Right kidney (tissue), 1 donor: ENCODE data around the gene MAST4.

Source experiments
- DNase-seq: peaks from one replicate; pipeline ENCODE4 v3.0.0-alpha.2; 2016

The MAST4 gene

DNA sequence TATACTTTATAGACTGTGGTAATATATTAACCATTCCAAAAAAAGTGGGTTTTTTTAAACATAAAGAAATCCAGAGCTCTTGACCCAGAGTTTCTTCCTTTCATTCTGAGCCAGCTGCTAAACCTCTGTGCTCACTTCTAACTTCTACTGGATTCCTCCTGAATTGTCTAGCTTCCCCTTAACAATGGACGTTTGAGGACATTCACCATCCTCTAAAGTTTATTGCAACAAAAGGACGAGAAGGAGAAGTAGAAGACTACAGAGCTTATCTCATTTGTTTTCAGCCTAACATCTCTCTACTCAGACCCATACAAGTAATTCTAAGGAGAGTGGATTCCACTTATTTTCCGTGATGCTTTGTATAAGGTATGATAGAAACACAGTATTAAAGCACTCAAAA, 284.2 kb downstream of the MAST4 start:
- no peak for DNase-seq

DNA sequence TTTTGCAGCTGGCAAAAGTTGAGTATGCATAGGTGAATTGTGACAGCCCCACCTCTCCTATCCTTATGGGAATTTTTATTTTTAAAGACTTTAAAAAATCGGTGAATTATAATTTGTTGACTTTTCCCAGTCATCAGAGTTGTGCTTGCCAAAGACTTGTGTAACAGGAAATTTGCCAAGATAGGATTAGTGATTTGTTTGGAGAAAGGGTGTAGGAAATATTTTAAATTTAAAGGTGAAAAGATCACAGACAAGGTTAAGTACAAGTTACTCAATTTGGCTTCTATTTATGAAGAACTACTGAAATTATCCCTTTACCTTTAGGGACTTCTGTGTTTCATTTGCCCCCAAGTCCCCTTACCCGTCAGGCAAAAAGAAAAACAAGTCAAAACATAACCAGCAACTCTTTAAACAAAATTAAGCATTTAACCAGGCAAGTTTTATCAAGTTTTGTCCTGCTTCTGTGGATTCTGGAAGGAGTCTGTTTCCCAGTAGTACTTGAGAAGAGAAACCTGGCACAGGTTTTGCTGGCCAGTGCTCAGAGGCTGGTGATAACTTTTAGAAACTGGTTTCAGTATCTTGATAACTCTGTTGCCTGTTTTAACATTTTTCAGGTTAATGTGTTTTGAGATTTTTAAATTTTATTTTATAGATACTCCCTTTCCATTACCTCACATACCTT, 285.4 kb downstream of the MAST4 start:
- DNase-seq, result no peak

DNA sequence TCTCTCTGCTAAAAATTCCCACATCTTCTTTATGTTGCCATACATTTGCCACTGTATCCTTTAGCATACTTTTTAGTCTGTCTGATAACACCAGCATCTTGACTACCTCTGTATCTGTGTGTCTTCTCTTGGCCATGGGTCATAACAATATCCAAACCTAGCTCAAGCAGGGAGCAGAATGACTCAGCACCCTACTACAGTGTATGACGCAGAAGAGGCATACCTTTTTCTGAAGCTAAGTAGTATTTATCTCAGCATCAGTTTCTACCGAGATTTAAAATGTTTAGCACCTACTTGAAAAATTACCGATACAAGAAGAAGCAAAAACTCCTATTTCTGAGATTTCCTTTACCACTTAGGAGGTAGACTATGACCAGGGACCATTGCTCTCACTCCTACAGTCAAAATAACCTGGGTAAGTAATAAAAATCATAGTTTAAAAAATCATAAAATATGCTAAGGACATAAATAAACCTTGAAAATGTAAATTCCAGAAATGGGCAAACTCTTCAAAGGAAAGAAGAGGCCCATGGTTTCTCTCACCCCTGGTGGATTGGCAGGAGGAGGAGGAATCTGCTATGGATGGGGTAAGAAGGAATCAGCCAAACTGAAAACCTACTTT, 286.5 kb downstream of the MAST4 start:
- no peak for DNase-seq

DNA sequence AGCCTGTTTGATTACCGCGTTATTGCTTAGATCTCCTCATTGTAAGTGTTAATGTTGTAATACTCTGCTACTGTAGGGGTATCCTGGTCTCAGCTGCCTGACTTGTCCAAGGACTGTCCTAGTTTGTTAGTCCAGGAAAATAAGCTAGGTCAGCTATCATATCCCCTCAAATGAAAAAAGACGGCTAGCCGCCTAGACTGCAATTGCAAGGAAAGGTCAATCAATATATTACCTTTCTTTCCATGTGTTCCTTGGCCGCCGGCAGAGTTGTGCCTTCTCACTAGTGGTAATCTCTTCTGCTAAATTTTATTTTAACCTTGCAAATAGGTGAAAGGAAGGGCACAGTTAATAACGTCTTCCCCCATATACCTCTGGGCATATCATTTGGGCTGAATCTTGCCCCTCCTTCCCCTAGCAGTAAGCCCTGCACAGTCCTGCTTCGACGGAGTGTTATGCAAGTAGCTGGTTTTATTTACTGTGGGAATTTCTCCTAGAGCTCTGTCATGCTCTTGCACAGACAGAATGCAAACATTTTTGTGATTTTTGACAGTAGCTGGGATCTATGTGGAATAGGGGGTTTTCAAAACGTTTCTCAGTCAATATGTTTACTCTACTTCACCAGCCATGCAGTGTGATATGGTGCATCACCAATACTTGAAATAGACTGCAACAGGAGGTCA, 288.5 kb downstream of the MAST4 start:
- no peak for DNase-seq

DNA sequence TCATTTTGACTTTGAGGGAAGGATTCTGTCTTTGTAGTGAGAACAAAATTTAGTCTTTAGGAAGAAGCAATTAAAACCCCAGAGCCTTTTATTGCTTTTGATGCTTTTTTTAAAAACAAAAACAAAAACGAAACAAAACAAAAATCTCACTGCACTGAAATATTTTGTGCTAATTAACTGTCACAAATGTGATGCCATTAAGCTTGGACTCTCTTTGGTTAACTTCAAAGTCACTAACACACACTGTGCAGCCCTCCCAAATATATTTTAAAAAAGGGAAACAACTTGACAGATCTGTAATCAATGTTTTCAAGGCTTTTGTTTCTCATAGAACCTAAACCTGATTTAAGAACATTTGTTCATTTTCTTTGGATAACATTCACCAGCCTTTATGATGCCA, 290.7 kb downstream of the MAST4 start:
- no peak for DNase-seq

DNA sequence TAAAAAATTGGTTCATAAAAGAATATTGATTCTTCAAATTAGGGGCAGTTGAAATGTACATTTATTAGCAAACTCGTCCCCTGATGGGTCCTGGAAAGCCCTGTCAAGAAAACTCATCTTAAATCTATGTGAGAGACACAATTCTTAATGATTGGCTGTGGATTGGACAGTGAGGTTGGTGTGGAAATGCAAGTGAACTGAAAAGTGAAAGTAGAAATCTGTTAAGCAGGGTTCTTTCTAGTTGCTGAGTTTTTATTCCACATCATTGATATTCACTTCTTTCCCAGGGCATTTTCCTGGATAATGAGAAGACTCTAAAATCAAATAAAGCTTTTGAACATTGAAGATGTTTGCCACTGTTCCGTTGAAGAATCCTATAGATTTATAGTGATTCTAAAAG, 292.4 kb downstream of the MAST4 start:
- DNase-seq, result no peak

DNA sequence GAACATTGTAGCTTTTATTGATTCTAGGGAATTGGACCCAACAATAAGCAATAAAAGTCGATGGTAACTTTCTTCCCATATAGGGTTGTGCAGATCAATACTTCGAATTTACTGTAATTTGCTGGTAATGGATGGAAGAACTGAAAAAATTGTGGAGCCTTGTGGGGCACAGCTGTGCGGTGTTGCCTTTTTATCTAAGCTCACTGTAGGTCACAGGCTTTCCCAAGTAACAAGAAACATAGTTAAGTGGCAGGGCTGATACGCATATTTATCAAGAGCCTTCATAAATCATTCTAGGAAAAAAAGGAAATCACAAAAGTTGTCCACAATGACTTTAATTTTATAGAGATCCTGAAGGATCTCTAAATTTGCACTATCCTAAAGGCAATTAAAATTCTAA, 292.9 kb downstream of the MAST4 start:
- DNase-seq, result no peak

DNA sequence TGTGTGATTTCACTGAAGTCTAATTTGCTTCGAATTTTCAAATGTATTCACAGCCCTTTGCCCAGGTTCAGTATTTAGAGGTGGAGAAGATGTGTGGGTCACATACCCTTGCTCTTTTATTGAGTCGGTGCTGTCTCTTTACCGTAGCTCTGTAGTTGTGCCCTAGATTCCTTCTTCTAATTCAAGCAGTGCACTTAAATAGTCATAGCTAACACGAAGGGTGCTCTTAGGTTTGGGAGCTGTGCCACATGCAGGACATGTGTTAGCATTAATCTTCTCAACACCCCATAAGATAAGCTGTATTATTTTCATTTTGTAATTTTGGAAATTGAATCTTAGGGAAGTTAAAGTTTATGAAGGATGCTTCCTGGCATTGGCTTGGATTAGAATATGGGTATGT, 293.3 kb downstream of the MAST4 start:
- DNase-seq, result no peak

DNA sequence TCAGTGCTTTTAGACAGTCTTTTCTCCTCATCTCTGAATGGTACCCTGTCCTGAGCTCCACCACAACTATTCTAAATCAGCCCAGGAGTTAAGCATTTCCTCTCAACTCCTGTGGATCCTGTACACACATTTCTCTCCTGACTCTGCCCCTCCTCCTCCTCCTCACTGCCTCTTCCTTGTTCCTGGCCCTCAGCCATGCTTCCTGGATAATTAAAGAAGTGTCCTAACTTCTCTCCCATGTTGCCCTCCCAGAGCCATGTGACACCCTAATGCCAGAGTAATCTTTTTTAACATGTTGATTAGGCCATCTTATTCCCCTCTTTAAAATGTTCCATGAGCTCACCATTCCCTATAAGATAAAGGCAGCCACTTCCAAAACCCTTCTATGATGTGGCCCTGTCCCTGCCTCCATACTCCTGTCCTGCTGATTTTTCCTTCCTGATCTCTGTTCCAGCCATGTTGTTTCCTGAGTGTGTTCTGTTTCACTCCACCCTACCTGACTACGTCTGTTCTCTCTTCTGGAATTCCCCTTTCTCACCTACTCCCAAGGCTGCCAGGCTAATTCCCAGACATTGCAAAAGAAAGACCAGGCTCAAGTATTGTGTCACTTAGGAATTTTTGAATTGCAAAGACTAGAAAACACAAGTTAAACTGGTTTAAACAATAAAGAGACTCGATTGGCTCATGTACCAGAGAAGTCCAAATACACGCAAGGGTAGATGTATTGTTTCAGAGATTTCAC, 295.2 kb downstream of the MAST4 start:
- no peak for DNase-seq

DNA sequence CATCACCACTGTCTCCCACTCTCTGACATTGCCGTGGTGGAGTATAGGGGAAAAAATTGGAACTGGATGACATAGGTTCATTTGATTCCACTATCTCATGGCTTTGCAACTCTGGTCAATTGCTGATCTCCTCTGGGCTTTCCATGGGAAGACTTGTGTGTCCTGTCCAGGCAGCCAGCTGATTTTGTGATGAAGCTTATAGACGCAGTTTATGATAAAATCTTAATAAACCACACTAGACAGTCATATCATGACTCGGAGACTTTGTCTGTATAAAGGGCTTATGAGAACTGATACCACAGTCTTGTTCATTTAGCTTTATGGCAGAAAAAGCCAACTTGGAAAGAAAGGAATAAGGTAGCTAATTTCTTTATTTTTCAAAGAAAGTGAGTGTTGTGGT, 296.5 kb downstream of the MAST4 start:
- DNase-seq, result no peak

DNA sequence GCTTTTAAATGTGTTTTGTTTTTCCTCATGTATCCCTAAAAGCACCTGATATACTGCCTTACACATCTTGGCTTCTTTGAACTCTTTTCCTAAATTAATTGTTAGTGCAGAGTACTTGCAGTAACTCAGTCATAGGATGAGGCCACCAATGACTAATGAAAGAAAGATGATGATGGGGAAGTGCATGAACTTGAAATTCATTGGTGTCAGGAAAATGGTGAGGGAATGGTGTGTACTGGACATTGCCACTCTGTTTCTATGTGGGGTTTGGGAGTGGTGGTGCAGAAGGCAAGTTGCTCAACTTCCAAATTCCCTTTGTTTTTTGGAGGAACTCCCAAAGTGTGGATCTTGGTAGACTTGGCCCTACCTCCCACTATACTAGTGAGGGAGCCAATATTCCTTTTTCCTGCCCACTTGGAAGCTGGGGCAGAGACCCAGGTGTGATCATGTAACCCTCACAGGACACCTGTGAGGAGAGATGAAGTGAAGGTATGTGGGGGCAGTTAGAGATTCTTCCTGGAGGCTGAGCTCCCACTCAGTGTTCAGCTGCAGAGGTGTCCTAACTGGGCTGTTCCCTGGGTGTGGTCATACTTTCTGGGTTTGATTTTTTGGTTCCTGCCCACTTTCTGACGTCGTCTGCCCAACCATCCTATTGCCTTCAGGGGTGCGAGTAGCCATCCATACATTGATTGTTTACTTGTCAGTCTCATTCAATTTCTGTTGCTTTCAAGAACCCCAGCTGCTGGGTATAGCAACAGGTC, 298.5 kb downstream of the MAST4 start:
- no peak for DNase-seq

DNA sequence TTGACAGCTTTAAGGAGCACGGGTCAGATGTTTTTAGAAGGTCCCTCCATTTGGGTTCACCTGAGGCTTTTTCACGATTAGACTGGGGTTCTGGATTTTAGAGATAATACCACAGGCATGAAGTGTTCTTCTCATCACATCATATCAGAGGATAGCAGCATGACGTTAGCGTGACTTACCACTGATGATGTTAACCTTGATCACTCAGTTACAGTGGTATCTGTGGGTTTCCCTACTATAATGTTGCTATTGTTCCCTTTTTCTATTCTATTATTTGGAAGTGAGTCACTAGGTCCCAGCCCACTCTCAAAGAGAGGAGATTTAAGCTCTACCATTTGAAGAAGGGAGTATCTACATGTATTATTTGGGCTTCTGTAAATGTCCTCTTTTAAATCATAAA, 300.0 kb downstream of the MAST4 start:
- DNase-seq, result no peak

DNA sequence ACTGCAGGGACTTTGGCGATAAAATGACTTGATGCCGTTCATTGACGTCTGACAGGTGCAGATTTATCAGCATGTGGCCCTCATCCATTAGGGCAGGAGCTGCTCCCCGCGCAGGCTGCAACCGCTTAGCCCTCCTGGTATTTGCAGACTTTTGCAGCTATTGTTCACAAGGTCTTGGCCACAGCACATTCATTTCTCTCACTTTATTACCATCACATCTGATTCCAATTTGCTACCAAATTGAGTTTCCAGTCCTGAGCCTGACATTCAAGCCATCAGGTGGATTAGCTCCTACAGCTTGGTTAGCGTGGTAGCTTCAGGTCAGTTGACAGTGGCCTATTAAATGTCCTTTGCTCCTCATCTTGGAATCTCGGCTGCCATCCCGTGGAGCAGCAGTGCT, 301.2 kb downstream of the MAST4 start:
- DNase-seq, result no peak

DNA sequence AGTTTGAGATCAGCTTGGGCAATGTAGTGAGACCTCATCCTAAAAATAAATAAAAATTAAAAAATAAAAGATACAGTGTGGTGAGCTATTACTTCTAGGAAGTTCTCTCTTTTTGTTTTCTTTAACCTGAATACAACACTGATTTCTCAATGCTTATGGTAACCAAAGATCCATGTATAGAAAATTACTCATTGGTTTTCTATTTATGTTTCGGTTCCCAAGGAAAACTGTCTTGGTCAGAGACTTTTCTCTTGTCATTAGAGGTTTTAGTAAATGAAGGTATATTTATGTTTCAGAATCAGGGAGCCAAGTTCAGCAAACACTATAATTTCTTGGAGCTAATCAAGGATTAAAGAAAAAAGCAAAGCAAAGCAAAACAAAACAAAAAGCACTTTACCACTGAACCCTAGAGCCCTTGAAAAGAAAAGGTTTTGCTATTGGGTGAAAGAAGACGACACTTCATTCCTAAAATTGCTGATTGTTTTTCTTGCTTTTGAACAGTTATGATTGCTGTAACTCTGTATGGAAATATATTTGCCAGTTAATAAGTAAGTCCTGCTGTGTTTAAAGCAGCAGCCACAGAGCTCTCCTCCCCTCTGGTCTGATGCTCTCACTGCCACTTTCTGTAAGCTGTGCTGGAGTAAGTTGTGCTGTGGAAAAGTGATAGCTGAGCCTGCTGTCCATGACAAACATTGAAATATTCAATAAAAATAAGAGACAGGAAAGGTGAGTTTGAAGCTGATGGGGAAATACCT, 302.2 kb downstream of the MAST4 start:
- DNase-seq, result no peak

DNA sequence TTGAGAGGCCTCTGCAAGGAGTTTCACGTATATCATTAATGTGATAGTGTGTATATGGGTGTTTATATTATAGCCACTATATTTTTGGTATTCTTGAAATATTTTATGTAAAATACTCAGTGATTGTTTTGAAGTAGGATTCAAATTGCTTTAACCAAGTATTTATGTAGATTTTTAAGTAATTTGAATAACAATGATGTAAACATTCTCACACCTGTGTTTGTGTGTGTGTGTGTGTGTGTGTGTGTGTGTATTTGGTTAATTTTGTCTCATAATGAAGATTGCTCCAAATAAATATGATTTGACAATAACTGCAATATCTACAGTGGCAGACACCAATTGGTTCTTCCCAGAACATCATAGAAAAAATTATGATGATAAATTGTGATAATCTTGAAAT, 307.0 kb downstream of the MAST4 start:
- no peak for DNase-seq

DNA sequence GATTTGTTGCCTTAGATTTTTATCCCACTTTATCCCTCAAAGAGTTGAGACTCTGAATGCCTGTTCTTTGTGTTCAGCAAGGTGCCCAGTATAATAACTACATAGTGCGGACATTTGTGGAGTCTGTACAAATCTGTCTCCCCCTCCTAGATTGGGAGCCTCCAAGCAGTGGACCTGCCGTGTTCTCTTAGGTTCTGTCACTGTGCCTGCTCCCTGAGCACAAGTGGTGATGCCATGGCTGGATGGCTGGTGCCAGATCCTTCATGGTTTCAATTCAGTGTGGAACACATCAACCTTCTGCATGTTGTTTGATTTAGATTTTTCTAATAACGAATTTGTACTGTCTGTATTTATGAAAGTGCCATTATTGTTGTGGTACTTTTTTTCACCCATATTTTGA, 307.5 kb downstream of the MAST4 start:
- no peak for DNase-seq

DNA sequence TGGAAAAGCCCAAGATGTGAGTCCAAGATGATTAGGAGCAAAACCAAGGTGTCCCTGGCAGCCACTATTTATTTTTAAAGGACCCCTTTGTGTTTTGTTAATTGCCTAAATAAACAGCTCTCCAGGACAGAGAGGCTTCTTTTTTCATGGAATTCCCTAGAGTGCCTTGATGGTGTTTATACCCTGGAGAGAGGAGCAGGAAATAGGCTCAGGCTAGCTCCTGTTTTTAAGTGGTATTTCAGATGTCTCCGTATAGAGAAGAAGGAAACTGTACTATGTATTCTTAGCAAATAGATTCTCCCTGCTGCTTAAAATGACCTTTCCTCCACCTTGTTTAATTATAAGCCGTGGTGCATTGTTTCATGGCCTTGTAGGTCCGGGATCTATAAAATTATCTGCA, 308.0 kb downstream of the MAST4 start:
- no peak for DNase-seq

DNA sequence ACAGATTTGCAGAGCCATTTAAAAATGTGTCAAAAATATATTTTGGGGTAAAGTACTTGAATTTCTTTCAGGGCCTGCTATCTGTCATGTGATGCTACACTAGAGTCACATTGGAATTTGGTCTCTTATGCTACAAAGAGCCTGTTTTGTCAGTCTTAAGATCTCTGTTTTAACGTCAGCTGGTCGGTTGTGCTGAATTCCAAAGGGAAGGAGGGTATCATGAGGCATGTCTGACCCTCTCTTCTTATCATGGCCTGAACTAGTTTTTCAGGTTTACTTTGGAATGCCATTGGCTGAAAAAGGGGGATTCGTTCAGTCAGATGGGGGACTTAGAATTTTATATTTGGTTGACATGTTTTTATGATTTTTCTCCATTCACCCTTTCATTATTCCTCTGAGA, 309.8 kb downstream of the MAST4 start:
- DNase-seq, result no peak

DNA sequence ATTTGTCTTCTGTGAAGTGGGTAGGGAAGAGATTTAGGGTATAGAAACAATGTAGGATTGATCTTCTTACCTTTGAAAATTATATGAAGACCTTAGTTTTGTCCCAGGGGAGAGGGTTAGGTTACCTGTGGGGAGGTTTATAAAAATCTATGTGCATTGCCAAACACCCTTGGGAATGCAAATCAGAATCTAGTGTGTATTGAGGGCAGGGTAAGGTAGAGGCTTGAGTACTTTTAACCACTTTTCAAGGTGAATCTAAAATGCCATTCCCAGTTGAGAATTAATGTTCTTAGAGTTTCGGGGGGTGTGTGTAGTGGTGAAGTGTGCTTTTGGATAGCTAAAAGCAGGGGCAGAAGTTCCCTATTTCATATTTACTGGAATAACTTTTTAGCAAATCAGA, 312.0 kb downstream of the MAST4 start:
- DNase-seq, result no peak

DNA sequence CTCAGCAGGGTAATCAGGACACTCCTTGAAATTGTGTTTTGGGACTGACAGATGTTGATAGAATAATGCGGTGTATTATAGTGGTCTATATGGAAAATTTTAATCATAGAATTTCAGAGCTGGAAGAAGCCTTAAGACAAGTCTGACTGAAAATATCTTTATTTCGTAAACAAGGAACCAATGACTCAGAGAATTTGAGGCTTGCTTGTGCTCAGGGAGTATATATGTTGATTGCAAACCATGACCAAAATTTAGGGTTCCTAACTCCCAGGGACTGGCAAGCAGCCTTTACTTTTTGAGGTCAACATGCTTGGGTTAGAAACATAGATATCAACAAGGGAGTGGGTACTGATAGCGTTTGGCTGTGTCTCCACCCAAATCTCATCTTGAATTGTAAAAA, 313.2 kb downstream of the MAST4 start:
- DNase-seq, result no peak

DNA sequence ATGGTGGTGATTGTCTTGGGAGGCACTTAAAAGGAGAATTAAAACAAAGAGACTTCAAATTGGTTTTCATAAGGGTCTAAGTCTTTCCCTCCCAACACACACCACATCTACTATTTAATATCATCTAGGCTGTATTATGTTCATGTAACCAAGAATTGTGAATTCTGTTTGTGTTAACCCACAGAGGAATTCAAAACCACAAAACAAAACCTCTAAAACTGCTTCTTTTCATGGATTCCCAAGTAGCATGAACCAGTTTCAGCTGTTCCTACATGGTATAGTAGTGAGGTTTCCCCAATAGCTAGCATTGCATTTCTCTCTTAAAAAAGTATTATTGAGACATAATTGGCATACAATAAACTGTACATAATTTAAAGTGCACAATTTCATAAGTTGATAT, 316.6 kb downstream of the MAST4 start:
- DNase-seq, result no peak

DNA sequence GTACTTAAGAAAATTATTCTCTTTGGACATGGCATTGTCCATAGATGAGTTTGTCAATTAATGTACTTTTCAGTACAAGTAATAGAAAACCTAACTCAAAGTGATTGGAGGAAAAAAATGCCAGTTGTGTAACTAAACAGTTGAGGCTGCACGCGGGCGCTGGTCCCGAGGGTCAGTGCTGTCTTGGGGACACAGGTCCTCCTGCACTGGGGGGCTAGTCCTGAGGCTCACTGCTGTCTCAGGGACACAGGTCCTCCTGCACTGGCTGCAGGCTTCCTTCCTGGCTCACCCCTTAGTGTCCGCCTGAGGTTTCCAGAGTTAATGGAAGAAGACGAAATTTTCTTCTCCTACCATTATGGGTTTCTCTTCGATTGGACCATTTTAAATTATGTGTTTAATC, 319.3 kb downstream of the MAST4 start:
- DNase-seq, result no peak
